ENCODE measurements around the gene SPIC.
"Not testable (repeated sequence)": the region's sequence is repeated elsewhere in the genome, so short reads cannot be mapped to it uniquely, and the experiment has no call there.

The SPIC gene

DNA sequence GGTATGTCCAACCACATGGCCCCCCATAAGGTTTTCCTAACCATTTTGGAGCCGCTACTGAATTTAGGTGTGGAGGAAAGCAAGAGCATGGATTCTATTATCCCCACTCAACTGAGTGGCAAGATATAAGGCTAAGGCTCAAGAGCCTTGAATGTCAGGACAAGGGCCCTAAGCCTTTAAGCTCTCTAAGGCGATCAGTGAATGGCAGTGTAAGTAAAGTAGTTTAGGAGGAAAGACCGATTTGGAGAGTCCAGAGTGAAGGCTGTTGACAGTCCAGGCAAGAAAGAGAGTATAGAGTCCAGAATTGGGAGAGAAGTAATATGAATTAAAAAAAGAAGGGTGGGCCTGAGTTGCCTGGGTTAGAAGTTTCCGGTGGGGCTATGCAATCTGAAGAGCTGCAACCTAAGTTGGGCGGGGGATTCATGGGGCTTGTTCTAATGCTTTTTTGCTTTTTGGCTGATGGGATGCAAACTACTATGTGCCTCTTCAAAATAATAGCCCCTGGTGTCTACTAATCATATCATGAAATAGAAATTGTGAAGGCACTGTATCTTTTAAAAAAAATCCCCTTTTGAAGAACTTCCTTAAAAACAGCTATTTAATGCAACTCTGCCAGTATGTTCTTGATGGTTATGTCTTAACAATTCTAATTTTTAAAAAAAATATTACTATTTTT, at the start of gene SPIC:
SPIC (plus strand) TSS at position 626 of the 676 bp plus-strand sequence. CDS start 1,569 bp downstream, outside the sequence.
- no peak for FAIRE-seq

DNA sequence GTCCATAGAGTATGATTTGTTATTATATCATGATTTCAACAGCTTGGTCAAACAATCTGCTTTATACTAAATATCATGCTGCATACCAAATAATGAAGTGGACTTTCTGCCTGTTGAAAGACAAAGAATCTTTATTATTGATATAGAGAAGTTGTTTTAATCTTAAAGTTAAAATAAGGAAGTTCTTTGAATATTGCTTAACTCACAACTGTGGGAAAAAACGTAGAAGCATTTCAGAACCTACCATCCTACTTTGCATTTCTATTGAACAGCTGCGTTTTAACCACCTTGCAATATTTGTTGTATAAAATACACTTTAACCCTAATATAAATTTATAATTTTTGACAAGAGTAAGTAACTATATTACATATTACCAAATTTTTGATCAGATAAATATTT, 44.7 kb upstream of the SPIC start:
- no peak for FAIRE-seq

DNA sequence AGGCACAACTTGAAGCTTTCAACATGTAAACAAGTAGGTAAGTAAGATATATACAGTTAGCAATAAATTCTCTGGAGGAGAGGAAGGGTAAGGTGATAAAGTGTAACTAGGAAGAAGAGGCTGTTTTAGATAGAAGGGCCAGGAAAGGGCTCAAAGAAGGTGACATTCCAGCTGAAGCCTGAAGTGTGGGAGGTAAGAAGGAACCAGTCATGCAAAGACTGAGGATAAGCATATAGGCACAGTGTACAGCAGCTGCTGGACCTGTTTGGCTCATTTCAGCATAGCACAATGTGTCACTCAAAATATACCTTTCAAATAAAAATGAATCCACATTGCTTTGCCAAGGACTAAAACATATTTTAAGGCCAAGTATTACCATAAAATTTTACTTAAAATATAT, 39.0 kb upstream of the SPIC start:
- no peak for FAIRE-seq

DNA sequence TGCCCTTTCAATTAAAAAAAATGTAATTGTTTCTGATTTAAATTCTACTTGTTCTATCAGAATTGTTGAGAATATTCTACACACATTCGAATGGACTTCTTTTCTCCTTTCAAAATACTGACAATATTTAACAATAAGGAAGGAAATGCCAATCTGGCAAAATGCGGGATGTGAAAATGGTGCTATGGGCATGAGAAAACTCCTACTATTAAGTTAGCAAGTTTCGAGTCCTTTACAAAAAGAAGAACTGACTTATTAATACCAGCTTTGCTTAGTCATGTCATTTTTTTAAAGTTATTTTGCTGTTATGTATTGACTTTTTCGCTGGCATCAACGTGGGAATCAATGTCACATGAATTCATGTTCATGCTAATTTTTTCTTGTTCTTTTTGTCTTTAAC, 35.9 kb upstream of the SPIC start:
- FAIRE-seq = no peak

DNA sequence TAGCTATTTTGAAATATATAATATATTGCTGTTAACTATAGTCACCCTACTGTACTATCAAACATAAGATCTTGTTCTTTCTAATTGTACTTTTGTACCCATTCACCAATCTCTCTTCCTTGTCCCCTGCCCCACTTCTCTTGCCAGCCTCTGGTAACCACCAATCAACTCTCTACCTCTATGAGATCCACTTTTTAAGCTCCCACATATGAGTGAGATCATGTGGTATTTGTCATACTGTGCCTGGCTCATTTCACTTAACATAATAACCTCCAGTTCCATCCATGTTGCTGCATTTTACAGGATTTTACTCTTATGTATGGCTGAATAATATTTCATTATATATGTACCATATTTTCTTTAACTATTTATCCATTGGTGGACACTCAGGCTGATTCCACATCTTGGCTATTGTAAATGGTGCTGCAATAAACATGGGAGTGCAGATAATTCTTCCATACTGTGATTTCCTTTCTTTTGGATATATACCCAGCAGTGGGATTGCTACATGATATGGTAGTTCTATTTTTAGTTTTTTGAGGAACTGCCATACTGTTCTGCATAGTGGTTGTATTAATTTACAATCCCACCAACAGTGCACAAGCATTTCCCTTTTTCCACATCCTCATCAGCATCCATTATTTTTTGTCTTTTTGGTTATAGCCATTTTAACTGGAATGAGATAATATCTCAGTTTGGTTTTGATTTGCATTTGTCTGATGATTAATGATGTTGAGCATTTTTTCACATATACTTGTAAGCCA, 33.5 kb upstream of the SPIC start:
- FAIRE-seq = peak; percentile 41

DNA sequence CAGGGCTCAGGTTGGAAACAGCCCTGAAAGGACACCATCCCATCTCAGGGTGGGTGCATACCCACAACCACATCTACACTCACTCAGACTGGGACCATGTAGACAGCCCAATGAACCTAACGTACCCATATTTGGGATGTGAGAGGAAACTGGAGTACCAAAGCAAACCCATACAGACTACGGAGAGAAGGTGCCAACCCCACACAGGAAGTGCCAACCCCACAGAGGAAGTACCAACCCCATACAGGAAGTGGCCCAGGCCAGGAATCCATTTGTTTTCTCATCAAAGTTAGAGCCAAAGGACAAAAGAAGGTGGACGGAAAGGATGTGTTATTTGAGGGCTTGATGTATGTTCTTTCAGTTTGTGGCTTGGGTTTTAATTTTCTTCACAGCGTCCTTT, 19.5 kb upstream of the SPIC start:
- no peak for FAIRE-seq

DNA sequence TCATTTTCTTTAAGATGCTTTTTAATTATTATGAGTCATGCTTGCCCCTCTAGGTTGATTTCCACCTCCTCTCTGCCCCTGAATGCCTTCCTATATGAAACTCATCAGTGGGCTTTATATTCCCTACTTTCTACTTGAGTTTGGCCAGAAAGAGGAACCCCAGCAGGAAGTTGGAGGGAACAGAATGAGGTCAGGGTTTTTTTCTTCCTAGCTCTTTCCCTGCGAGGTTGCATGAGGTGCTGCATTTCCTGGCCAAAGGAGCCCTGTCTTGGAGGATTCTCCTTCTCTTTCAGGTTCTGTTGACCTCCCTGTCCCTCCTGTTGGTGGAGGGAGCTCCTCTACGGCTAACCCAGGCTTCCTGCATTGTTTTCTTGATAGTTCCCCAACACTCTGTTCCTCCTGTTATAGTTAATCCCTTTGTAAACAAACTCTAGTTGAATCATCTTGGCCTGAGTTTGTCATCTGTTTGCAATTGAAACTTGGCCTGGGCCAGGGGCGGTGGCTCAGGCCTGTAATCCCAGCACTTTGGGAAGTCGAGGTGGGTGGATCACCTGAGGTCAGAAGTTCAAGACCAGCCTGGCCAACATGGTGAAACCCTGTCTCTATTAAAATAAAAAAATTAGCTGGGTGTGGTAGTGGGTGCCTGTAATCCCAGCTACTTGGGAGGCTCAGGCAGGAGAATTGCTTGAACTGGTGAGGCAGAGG, 15.3 kb upstream of the SPIC start:
- FAIRE-seq = no peak

DNA sequence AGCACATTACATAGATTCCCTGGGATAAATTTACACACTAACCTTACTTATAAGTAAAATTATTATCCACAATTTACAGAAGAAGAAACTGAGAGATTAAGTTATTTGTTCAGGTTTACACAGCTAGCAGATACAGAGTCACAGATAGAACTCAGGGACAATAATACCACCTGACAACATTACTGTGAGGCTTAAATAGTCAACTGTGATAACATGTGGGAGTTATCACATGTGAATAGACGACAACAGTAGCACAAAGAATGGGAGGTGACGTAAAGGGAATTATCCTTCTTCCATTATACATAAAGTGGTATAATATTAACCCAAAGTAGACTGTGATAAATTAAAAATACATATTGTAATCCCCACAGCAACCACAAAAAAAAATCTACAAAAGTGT, 6.2 kb upstream of the SPIC start:
- no peak for FAIRE-seq

DNA sequence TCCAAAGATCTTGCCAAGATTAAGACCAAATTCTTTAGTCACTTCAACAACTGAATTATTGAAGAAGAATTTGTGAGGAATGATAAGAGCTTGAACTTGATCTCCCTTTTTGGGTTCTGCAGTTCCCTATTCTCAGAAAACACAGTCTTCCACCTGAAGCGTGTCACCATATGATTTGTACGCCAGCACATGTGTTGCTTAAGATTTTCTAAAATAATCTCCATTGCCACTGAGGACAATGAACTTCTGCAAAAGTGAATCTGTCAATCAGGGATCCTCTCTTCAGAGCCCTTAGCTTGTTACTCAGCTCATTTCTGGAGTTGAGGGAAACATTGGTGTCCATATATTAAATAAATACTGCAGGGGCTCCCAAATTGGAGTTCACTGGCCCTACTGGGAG, 4.2 kb upstream of the SPIC start:
- no peak for FAIRE-seq

DNA sequence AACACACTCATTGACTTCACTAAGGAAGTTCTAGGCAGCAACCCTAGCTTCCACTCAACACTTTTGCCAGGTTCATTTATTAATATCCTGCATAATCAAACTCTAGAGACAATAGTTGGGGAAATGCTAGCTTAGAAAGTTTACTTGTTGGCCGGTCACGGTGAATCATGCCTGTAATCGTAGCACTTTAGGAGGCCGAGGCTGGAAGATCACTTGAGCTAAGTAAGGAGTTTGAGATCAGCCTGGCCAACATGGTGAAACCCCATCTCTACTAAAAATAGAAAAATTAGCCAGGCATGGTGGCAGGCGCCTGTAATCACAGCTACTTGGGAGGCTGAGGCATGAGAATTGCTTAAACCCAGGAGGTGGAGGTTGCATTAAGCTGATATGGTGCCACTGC, 3.3 kb upstream of the SPIC start:
- not testable (repeated sequence) for FAIRE-seq

DNA sequence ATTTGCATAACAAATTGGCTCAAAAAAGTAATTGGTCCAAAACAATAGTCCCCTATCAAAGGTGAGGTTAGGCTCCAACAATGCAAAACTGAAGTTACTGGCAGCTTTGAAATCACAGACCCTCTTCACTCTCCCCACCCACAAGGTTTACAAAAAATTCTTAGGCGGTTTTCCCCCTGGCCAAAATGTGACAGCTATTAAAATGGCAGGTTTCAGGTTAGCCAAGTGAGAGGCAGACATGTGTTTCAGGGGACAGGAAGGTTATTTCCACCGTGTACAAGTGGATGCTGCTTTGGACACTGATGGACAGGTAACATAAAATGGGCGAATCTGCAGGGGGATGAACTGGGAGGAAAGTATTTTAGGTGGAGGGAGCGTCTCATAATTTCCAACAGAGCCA, 888 bp upstream of the SPIC start:
- FAIRE-seq = no peak

DNA sequence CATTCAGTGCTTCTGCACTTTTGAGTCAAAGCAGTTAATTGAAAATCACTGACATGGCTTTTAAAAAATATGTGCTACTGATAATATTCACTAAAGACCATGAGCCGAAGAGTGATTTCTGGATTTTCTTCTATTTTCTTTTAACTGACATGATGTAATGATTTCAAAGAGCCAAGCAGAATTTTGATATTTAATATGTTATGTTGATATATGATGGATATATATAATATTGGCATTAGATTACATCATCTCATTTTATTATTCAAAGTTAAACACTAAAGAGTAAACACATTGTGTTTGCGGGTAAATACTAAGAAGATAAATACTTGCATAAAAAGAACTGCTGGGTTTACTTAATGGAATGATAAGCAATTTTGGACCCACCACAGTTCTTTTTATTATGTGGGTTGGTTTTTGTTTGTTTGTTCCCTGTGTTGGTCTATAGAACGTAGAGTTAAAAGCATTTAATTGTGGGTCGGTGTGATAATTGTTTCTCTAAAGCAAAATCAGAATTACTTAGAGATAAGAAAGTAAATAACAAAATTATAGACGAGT, 692 bp downstream of the SPIC start:
- FAIRE-seq = no peak

DNA sequence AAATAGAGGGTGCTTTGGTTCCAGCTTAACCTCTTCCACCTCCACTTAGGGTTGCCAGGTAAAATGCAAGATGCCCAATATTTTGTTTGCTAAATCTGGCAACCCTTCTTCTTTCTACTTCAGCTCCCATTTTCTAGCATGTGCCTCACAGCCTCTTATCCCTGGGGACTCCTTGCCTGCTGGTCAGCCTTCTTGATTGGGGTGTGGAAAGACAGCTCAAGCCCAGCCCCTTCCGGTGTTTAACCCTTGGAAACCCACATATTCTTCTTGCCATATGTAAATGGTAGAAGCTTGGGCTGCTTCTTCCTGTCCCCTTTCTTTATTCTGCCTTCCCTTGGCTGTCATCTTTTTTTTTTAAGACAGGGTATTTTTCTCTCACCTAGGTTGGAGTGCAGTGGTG, 5.7 kb downstream of the SPIC start:
- FAIRE-seq = no peak

DNA sequence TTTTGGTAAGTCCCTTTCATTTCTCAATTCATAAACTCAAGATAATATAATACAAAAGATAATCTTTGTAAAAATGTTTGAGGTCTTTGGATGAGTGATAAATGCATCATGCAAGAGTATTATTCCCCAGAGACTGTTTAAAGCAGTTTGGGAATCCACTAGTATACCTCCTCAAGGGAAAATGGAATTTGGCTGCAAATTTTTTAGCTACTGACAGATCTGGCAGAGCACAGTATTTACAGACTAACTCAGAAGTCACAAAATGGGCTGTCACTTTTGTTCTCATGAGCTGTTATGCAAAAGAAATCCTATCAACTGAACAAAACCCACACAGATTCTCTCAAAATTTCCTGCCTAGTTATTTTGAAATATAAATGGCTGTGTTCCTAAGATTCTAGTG, 9.9 kb downstream of the SPIC start:
- no peak for FAIRE-seq

DNA sequence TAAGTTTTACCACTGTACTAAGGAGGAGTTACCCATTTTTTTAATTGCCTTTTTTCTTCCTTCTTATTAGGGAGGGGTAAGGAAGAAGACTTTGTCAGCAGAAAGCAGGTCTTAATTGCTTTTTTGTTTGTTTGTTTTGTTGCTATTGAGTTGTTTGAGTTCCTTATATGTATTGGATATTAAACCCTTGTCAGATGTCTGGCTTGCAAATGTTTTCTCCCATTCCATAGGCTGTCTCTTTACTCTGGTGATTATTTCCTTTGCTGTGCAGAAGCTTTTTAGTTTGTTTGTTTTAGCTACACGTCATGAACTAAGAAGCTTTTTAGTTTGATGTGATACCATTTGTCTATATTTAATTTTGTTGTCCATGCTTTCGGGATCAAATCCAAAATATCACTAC, 13.3 kb downstream of the SPIC start:
- FAIRE-seq = no peak

DNA sequence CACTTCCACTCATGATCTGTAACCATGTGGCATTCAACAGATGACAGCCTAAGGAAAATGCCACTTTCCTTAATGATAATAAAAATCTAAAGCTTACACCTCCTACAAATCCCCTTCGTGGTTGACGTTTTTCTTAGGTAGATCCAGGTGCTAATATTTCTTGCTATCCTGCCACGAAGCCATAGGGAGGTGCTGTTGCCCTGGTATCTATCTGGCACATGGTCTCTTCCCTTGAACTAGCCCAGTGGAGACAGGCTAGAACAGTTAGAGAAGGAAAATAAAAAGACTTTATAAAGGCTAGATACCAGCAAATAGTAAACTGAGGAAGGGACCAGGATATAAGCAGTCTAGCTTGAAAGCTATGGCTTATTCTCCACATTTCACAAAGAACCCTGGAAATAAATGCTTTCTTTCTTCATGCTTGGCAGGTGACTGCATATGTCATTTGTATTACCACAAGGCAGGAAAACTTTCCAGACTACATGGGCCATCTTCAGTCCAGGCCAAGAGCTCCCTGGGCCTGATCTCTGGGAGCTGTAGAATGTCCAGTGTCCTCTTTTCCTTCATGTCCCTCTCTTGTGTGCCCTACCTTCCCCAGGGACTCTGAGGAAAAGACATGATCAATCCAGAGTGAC, 15.3 kb downstream of the SPIC start:
- no peak for FAIRE-seq

DNA sequence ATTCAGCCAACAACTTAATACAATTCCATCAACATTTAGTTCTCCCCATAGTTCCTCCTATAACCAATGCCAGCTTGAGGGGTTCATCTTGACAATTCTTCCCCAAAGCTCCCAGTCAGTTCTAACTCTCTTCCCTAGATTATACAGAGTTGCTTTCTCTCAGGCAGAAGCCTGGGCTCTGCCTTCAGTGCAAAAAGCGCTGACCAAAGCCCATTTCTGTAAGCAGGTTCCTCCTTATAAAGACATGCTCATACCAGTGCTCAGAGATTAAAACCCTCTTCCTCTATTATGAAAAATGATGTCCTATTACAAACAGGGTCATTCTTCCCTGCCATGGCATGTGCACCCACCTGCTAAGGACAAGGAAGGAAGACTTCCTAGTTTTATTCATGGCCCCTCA, 16.2 kb downstream of the SPIC start:
- no peak for FAIRE-seq

DNA sequence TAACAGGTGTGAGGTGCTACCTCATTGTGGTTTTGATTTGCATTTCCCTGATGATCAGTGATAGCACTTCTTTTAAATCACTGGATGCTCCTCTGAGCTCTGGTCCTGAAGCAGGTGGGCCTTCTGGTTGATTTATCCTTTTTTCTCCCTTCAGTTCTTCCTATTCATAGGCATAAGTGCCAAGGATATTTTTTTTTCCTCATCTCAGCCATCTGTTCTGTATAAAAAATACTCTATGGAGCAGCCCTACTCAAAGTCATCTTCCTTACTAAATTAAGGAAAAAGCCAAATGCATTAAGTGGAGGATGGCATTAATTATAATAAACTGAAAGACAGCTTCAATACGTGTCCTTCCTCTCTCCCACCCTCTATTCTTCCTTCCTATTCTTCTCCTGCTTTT, 18.4 kb downstream of the SPIC start:
- FAIRE-seq = no peak

DNA sequence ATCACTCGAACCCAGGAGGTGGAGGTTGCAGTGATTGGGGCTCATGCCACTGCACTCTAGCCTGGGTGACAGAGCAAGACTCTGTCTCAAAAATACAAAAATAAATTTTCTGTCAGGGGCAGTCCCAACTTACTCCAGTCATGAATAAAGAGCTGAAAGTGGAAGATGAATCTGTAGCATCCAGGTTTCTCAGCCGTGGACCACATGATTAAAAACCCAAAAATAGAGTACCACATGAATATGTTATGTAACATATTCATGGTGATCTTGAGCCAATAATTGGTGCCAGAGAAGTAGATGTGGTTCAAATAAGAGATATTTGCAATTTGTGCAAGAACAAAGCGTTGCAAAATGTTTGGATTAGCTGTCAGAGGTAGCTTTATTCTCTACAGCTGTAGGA, 23.1 kb downstream of the SPIC start:
- no peak for FAIRE-seq

DNA sequence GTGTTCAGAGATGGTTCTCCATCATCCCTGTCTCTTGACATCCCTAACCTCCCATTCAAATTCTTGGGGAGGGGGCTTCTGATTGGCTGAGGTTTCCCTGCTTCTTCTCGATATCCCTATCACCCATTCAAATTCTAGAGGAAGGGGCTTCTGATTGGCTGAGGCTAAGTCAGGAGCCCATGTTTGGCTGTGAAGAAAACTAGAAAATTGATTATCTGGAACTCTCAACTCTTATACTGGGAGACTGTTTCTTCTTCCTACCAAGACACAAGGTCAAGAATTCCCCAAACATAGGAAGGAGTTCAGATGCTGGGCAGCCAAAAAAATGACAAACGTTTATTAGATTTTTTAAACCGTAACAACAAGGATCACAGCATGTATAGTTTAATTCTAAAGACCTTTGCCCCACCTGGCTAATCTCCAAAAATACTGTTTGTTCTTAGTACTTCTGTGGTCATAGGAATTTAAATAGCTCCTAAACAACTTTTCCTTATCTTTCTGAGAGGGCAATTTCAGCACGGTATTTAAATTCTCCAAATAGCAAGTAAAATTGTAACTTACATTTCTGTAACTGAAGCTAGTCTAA, 26.4 kb downstream of the SPIC start:
- no peak for FAIRE-seq

DNA sequence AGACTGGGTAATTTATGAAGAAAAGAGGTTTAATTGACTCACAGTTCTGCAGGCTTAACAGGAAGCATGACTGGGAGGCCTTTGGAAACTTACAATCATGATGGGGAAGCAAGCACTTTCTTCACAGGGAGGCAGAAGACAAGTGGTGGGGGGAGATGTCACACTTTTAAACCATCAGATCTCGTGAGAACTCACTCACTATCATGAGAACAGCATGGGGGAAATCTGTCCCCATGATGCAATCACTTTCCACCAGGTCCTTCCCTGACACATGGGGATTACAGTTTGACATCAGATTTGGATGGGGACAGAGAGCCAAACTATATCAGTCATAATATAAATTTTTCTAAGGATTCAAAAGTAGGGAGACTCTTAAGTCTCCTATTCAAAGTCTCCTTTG, 46.0 kb downstream of the SPIC start:
- FAIRE-seq = no peak

DNA sequence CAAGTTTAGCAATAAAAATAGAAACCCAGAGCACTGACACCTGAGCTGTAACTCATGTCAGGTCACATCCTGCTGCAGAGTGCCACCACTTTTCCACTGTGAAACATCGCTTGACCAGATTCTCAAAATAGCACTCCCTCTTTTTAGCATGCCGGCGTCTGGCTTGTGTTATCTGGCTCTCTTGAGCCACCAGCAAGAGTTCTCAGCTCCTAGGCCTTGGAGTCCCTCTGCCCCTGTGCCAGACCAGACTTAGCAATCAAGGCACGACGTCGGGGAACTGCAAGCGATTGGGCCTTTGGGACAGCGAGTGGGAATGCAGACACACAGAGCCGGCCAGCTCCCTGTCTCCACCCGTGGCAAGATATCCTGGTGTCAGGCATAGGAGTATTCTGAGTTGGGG, 52.5 kb downstream of the SPIC start:
- no peak for FAIRE-seq

All from endometrium (tissue), 2 donors.